Liver (tissue), 9 donors: ENCODE measurements around the gene CDCP2. TPM values are rescaled to one million over a fixed set of nuclear protein-coding genes. Genes with fewer than 3 reads are reported as not detected.

ENCODE experiments used
- DNase-seq: peaks from one replicate; pipeline ENCODE4 v3.0.0-alpha.2; 2017; ENCODE audit warnings: low spot score
- H3K27ac ChIP-seq, 2 donors: one replicate each; pipeline ENCODE4 v1.7.0; 2013; ENCODE audit warnings: inconsistent platforms in 2 of 2, low read length in 2 of 2, control low read depth in 1 of 2, low read depth in 1 of 2, mild to moderate bottlenecking in 1 of 2
- H3K27me3 ChIP-seq, 4 donors: one replicate each; pipeline versions ENCODE4 v1.6.1 to v1.7.0; 2013; ENCODE audit warnings: low read length in 3 of 4, inconsistent platforms in 1 of 4, mild to moderate bottlenecking in 1 of 4, moderate library complexity in 1 of 4; ENCODE audit not compliant: control insufficient read depth in 4 of 4, insufficient read depth in 4 of 4
- H3K36me3 ChIP-seq, 4 donors: one replicate each; pipeline versions ENCODE4 v1.6.1 to v1.7.0; 2013; ENCODE audit warnings: low read length in 3 of 4, mild to moderate bottlenecking in 3 of 4, low read depth in 1 of 4, moderate library complexity in 1 of 4; ENCODE audit not compliant: control insufficient read depth in 4 of 4, insufficient read depth in 3 of 4
- H3K4me1 ChIP-seq, 4 donors: one replicate each; pipeline versions ENCODE4 v1.6.1 to v1.7.0; 2013; ENCODE audit warnings: low read length in 3 of 4, mild to moderate bottlenecking in 3 of 4, moderate library complexity in 1 of 4; ENCODE audit not compliant: control insufficient read depth in 4 of 4, insufficient read depth in 4 of 4
- H3K4me3 ChIP-seq, 3 donors: one replicate each; pipeline versions ENCODE4 v1.6.1 to v1.7.0; 2013; ENCODE audit warnings: low read length in 3 of 3, control low read depth in 1 of 3, low read depth in 1 of 3, mild to moderate bottlenecking in 1 of 3
- H3K9ac ChIP-seq, 2 donors: one replicate each; pipeline ENCODE4 v1.7.0; 2013; ENCODE audit warnings: low read length in 2 of 2, mild to moderate bottlenecking in 2 of 2, moderate library complexity in 2 of 2, control low read depth in 1 of 2, low read depth in 1 of 2
- H3K9me3 ChIP-seq, 4 donors: one replicate each; pipeline versions ENCODE4 v1.6.1 to v1.7.0; 2013; ENCODE audit warnings: low read length in 3 of 4; ENCODE audit not compliant: control insufficient read depth in 4 of 4
- ATF3 ChIP-seq: IDR thresholded peaks from 2 replicates; pipeline ENCODE4 v1.6.1; 2016; ENCODE audit warnings: antibody characterized with exemption
- GABPA ChIP-seq, 2 donors: IDR thresholded peaks in 1 of 2; conservative IDR thresholded peaks in 1 of 2; 2 replicates each; pipeline ENCODE4 v1.6.1; 2016; ENCODE audit warnings: antibody characterized with exemption in 2 of 2, mild to moderate bottlenecking in 1 of 2, moderate library complexity in 1 of 2
- HNF4A ChIP-seq, 2 donors: conservative IDR thresholded peaks; 2 replicates each; pipeline ENCODE4 v1.6.1; 2016; ENCODE audit warnings: antibody characterized with exemption in 2 of 2, mild to moderate bottlenecking in 2 of 2
- HNF4G ChIP-seq: IDR thresholded peaks from 2 replicates; pipeline ENCODE4 v1.6.1; 2016; ENCODE audit warnings: antibody characterized with exemption
- JUND ChIP-seq, 2 donors: IDR thresholded peaks; 2 replicates each; pipeline ENCODE4 v1.6.1; 2016; ENCODE audit warnings: antibody characterized with exemption in 2 of 2
- REST ChIP-seq: IDR thresholded peaks from 2 replicates; pipeline ENCODE4 v1.6.1; 2016; ENCODE audit warnings: antibody characterized with exemption, mild to moderate bottlenecking
- SP1 ChIP-seq: IDR thresholded peaks from 2 replicates; pipeline ENCODE4 v1.6.1; 2018; ENCODE audit warnings: antibody characterized with exemption, mild to moderate bottlenecking
- TAF1 ChIP-seq: conservative IDR thresholded peaks from 2 replicates; pipeline ENCODE4 v1.6.1; 2016; ENCODE audit warnings: antibody characterized with exemption, mild to moderate bottlenecking
- ZBTB33 ChIP-seq: IDR thresholded peaks from 2 replicates; pipeline ENCODE4 v1.6.1; 2016; ENCODE audit warnings: antibody characterized with exemption
- WGBS: extraction: QIAGEN DNeasy Blood & Tissue Kit; methylation state at CpG from one replicate; pipeline ENCODE4 v1.1.7; 2013; 5-methylcytosine and 5-hydroxymethylcytosine counted together
- polyA plus RNA-seq, 2 donors: library from polyadenylated mRNA; stranded (reverse) in 1 of 2; unstranded in 1 of 2; fragments of 200-250 nt in 1 of 2; fragments of >200 nt in 1 of 2; fragmentation: Nextera tagmentation in 1 of 2; extraction: Ambion mirVana in 1 of 2; gene quantifications; one replicate each; pipeline versions ENCODE4 v1.2.1 to v1.2.3, GENCODE V29; 2013 to 2015
- total RNA-seq, 2 donors: library from RNA; depleted of rRNA; stranded (reverse); fragments of >200 nt; gene quantifications; one replicate each; pipeline ENCODE4 v1.2.3, GENCODE V29; 2014
- donor health status: healthy.
- donor health status: healthy.
- donor health status: healthy.
- donor health status: healthy.
- donor health status: healthy.

The CDCP2 gene
- total and polyA plus RNA-seq, 4 donors, result under 0.01 TPM; not detected in 3

GRCh38 chr1:54178296-54179070 is 25.7 kb upstream of the CDCP2 start:
- Histone ChIP-seq H3K27ac (no peak overlapping the region), H3K4me3 (no peak overlapping the region), H3K27me3 (no peaks in the 10 kb centered on the region), H3K36me3 (peaks cover 0 to 2% (median 0%) of the 10 kb centered on the region in 4 donors), H3K9me3 (no peaks in the 10 kb centered on the region), H3K9ac (no peak overlapping the region), H3K4me1 (peaks cover 0 to 2% (median under 1%) of the 10 kb centered on the region in 4 donors)
- TF ChIP-seq ZBTB33, result no peak
- TF ChIP-seq ATF3, result no peak
- WGBS, result 88% methylated on average over 9 of the region's 9 CpGs
- DNase-seq, result no peak

GRCh38 chr1:54177726-54178125 is 24.9 kb upstream of the CDCP2 start:
- H3K9me3 ChIP-seq, result no peaks in the 10 kb centered on the region
- H3K9ac ChIP-seq, result no peak overlapping the region
- DNase-seq, result no peak
- no peaks in the 10 kb centered on the region for H3K27me3 ChIP-seq
- no peak for TF ChIP-seq GABPA (IDR thresholded peaks at IDR 0.05 in 1 of 2, conservative IDR thresholded peaks at IDR 0.05 in 1 of 2)
- H3K4me3 ChIP-seq, result no peak overlapping the region
- WGBS, result 97% methylated on average over 8 of the region's 8 CpGs
- H3K27ac ChIP-seq, result no peak overlapping the region
- peaks cover 0 to 2% (median 0%) of the 10 kb centered on the region in 4 donors for H3K36me3 ChIP-seq
- H3K4me1 ChIP-seq, result peaks cover 0 to 10% (median 7%) of the 10 kb centered on the region in 4 donors

- Histone ChIP-seq H3K4me3 (no peak overlapping the region), H3K9ac (no peak overlapping the region), H3K27me3 (no peaks in the 10 kb centered on the region), H3K4me1 (peaks cover 0 to 11% (median 8%) of the 10 kb centered on the region in 4 donors), H3K27ac (no peak overlapping the region), H3K9me3 (no peaks in the 10 kb centered on the region), H3K36me3 (no peaks in the 10 kb centered on the region)
- 98% methylated on average over 6 of the region's 6 CpGs for WGBS
- TF ChIP-seq HNF4G, result no peak
- no peak for TF ChIP-seq TAF1
- TF ChIP-seq SP1, result no peak
- TF ChIP-seq JUND (IDR thresholded peaks at IDR 0.05), result no peak
- no peak for TF ChIP-seq REST
- no peak for TF ChIP-seq HNF4A (conservative IDR thresholded peaks at IDR 0.05)
- no peak for DNase-seq
Measured at GRCh38 chr1:54176621-54177327, 24.0 kb upstream of the CDCP2 start.
